Body of pancreas (tissue), 4 donors: ENCODE measurements around the gene EML3. TPM values are rescaled to one million over a fixed set of nuclear protein-coding genes. Genes with fewer than 3 reads are reported as not detected.

ENCODE experiments used
- ATAC-seq: fragments of 150-250 bp; one replicate; pipeline ENCODE4 v1.9.1; 2016
- DNase-seq, 4 donors: peaks; one replicate each; pipeline ENCODE4 v3.0.0-alpha.2; 2019
- H3K27ac ChIP-seq, 4 donors: fragments of 200-600 bp; sonication (generic); 1 replicate in 3 of 4; 2 replicates in 1 of 4; pipeline versions ENCODE4 v1.5.1 to v1.6.1; 2016 to 2019; ENCODE audit warnings: mild to moderate bottlenecking in 1 of 4, mixed read lengths in 1 of 4, moderate library complexity in 1 of 4
- H3K27me3 ChIP-seq, 2 donors: fragments of 200-600 bp; sonication (generic); one replicate each; pipeline ENCODE4 v1.6.0; 2016; ENCODE audit warnings: mild to moderate bottlenecking in 1 of 2
- H3K36me3 ChIP-seq, 2 donors: fragments of 200-600 bp; sonication (generic); replicated peaks in 1 of 2; 2 replicates each; pipeline ENCODE4 v1.5.1; 2016; ENCODE audit warnings: low read depth in 2 of 2; ENCODE audit not compliant: insufficient read depth in 1 of 2
- H3K4me1 ChIP-seq: fragments of 200-600 bp; sonication (generic); one replicate; pipeline ENCODE4 v1.6.0; 2016
- H3K4me3 ChIP-seq, 2 donors: fragments of 200-600 bp; sonication (generic); 1 replicate in 1 of 2; 2 replicates in 1 of 2; pipeline ENCODE4 v1.5.1; 2016 to 2019
- H3K9me3 ChIP-seq, 3 donors: fragments of 200-600 bp; sonication (generic); 1 replicate in 2 of 3; 2 replicates in 1 of 3; pipeline ENCODE4 v1.5.1; 2016
- POLR2A ChIP-seq, 3 donors: fragments of 450-650 bp; IDR thresholded peaks; one replicate each; pipeline ENCODE4 v1.6.1; 2016; ENCODE audit warnings: antibody characterized with exemption in 3 of 3, mild to moderate bottlenecking in 2 of 3
- WGBS, 2 donors: methylation state at CpG; one replicate each; pipeline ENCODE4 v1.1.5; 2017; 5-methylcytosine and 5-hydroxymethylcytosine counted together
- intact Hi-C: fragments of 100-400 bp; cut with DNase I; formaldehyde crosslinking; loops from one replicate; pipeline ENCODE4 v1.15.1; 2023
- total RNA-seq, 2 donors: library from RNA; depleted of rRNA; stranded (reverse); fragments of >200 nt; gene quantifications; one replicate each; pipeline ENCODE4 v1.1.0, GENCODE V29; 2016
- TF ChIP-seq, protein P1 (sequence below), 7 experiments: fragments of 450-650 bp in 4 of 7; fragments of 200-600 bp in 3 of 7; sonication (generic) in 3 of 7; IDR thresholded peaks; one replicate each; pipeline ENCODE4 v1.5.1; 2016 to 2019; ENCODE audit warnings: antibody characterized with exemption in 7 of 7

EML3 gene
- total RNA-seq, 2 donors from 2014 or later = 31.4 to 69.9 TPM

DNA sequence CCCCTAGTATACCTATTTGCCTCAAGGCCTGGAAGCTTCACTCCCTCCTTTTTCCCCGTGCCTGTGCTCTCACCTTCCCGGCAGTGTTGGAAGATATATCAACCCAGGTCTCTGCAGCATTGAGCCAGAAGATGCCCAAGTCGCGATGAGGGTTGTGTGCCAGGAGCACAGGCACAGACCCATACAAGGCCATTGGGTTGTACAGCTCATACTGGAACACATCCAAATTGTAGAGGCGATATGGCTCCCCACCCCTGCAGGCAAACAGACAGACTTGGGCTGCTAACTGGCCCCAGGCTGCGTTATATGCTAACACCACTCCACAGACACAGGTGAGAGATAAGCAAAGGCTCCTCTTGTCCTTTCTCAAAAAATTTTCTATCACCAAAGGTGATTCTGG, 19.9 kb upstream of the EML3 start:
- ATAC-seq (no peak), DNase-seq (no peak)
- H3K4me3 ChIP-seq = no peak overlapping the region
- no peaks in the 10 kb centered on the region for H3K9me3 ChIP-seq
- 76 to 78% methylated on average over 2 to 6 of the region's 6 CpGs for WGBS, 2 donors
- intact Hi-C loops = no loop called here
- TF ChIP-seq, protein P1, sequence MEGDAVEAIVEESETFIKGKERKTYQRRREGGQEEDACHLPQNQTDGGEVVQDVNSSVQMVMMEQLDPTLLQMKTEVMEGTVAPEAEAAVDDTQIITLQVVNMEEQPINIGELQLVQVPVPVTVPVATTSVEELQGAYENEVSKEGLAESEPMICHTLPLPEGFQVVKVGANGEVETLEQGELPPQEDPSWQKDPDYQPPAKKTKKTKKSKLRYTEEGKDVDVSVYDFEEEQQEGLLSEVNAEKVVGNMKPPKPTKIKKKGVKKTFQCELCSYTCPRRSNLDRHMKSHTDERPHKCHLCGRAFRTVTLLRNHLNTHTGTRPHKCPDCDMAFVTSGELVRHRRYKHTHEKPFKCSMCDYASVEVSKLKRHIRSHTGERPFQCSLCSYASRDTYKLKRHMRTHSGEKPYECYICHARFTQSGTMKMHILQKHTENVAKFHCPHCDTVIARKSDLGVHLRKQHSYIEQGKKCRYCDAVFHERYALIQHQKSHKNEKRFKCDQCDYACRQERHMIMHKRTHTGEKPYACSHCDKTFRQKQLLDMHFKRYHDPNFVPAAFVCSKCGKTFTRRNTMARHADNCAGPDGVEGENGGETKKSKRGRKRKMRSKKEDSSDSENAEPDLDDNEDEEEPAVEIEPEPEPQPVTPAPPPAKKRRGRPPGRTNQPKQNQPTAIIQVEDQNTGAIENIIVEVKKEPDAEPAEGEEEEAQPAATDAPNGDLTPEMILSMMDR (IDR thresholded peaks at IDR 0.05) = no peak
- no peak for TF ChIP-seq POLR2A (IDR thresholded peaks at IDR 0.05)
- no peaks in the 10 kb centered on the region for H3K4me1 ChIP-seq
- H3K27ac ChIP-seq = no peak overlapping the region
- peaks cover 46 to 65% of the 10 kb centered on the region in 2 donors for H3K36me3 ChIP-seq
- H3K27me3 ChIP-seq = no peaks in the 10 kb centered on the region

DNA sequence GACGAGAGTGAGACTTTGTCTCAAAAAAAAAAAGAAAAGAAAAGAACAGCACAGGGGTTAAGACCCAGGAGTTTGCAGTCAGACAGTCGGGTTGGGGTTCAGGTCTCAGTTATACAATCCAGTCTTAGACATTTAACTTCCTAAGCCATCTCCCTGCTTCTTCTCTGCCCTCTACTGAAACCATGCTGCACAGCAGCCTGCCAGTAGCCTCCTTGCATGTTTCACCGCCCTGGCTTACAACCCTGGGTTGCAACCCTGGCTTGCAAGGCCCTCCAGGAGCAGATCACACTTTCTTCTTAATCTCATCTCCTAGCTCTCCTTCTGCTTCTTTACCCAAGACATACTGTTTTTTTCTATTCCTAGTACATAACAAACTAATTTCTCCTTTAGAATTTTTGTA, 15.1 kb upstream of the EML3 start:
- Histone ChIP-seq H3K4me1 (no peaks in the 10 kb centered on the region), H3K27me3 (no peaks in the 10 kb centered on the region), H3K4me3 (no peak overlapping the region), H3K27ac (no peak overlapping the region), H3K36me3 (peaks cover 36 to 64% of the 10 kb centered on the region in 2 donors), H3K9me3 (no peaks in the 10 kb centered on the region)
- DNase-seq = no peak
- intact Hi-C loops = no loop called here
- no peak for ATAC-seq
- TF ChIP-seq POLR2A (IDR thresholded peaks at IDR 0.05) = no peak
- TF ChIP-seq, protein P1 (IDR thresholded peaks at IDR 0.05) = no peak
- 91 to 98% methylated on average over 3 of the region's 3 CpGs for WGBS, 2 donors

GRCh38 chr11:62622476-62623089, 10.0 kb upstream of the EML3 start:
- WGBS, 2 donors = 83 to 84% methylated on average over 7 of the region's 7 CpGs
- TF ChIP-seq POLR2A (IDR thresholded peaks at IDR 0.05) = no peak
- TF ChIP-seq, protein P1 (IDR thresholded peaks at IDR 0.05) = no peak
- peaks cover 15 to 23% of the 10 kb centered on the region in 2 donors for H3K36me3 ChIP-seq

GRCh38 chr11:62621567-62622470, 9.2 kb upstream of the EML3 start, which contains the start of gene B3GAT3:
B3GAT3 (minus strand) TSS chr11:62621986; CDS start chr11:62621947, 39 bp downstream.
- peaks cover 15 to 23% of the 10 kb centered on the region in 2 donors for H3K36me3 ChIP-seq
- peak within 1 kb of the TSS; percentile 54 to 64 for H3K4me3 ChIP-seq
- no peaks in the 10 kb centered on the region for H3K27me3 ChIP-seq
- WGBS, 2 donors = 0 to 1% methylated on average over 6 to 69 of the region's 77 CpGs
- peak; percentile 99 for ATAC-seq
- H3K27ac ChIP-seq = peak within 1 kb of the TSS; percentile 40 to 86 (median 80)
- peaks cover 19% of the 10 kb centered on the region for H3K4me1 ChIP-seq
- H3K9me3 ChIP-seq = no peaks in the 10 kb centered on the region
- intact Hi-C loops = no loop called here
- peak; percentile 99 for DNase-seq
- TF ChIP-seq, protein P1 (IDR thresholded peaks at IDR 0.05) = peak in 4 of 7 experiments; percentile 37 to 54 (median 52)
- TF ChIP-seq POLR2A (IDR thresholded peaks at IDR 0.05) = peak; percentile 58 to 82 (median 72)

More at GRCh38 chr11:62622476-62623089, 10.0 kb upstream of the EML3 start:
- Histone ChIP-seq H3K4me3 (no peak overlapping the region), H3K27ac (peak overlapping the region; percentile 40 to 86 (median 80)), H3K9me3 (no peaks in the 10 kb centered on the region), H3K27me3 (no peaks in the 10 kb centered on the region), H3K4me1 (peaks cover 19% of the 10 kb centered on the region)
- ATAC-seq (no peak), DNase-seq (no peak)
- intact Hi-C loops = no loop called here
